ENCODE measurements around the gene CFAP77. TPM values are rescaled to one million over a fixed set of nuclear protein-coding genes. Genes with fewer than 3 reads are reported as not detected.

CFAP77 gene
- total RNA-seq, 1 experiment from 2014 or later: 0.11 TPM

DNA sequence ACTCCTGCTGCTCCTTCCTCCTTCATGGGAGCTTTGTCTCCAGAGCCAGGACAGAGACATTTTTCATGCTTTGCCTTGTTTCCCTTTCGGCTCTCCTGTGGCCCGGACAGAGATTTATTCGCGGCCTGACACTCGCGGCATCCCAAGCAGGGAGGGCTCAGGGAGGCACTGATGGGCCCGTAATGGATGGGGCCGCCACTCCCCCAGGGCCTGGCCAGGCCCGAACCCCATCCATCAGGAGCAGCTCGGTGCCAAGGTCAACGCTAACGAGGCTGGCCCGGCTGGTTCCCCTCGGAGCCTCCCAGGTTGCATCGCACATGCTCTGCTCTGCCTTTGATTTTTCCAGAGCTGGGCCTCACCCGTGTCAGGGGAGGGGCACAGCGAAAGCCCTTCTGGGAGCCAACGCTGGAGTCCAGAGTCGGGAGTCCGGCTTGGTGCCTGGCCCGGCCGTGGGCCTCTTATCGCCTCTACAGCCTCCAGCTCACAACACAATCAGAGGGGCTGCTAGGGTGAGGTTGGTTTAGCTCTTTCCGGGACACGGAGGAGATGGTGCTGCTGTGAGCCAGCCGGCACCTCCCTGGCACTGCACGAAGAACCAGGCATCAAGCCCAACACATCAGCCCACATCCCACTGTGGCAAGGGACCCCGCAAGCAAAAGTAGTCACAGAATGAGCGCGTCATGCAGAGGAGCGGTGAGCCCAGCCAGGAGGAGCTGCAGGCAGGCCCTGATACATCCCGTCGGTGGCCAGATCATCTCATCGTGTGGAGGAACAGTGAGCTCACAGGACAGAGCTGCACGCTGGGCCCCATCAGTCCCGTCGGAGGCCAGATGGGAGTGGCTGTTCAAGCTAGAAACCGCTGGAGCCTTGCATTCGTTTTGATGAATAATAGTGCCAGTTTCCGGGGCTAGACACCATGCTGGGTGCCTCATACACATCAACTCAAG is 100.2 kb downstream of the CFAP77 start:
- Histone ChIP-seq H3K9ac (ENCODE audit: low read length) (no peak overlapping the region), H3K4me1 (ENCODE audit: insufficient read depth, low read length) (no peaks in the 10 kb centered on the region), H3K79me2 (ENCODE audit: low read length) (no peaks in the 10 kb centered on the region), H3F3A (ENCODE audit: low read length, unreplicated experiment) (no peaks in the 10 kb centered on the region), H3K27me3 (ENCODE audit: low read length) (peaks cover 5% of the 10 kb centered on the region), H2AFZ (ENCODE audit: low read length) (no peak overlapping the region), H3K36me3 (ENCODE audit: low read depth, low read length) (no peaks in the 10 kb centered on the region), H3K9me3 (ENCODE audit: low read length) (no peaks in the 10 kb centered on the region), H3K27ac (ENCODE audit: low read length) (no peak overlapping the region), H3K9me2 (replicated peaks; ENCODE audit: low read length) (no peaks in the 10 kb centered on the region), H3K4me2 (ENCODE audit: low read length) (no peak overlapping the region), H3K4me3 (ENCODE audit: low read length) (no peak overlapping the region), H4K20me1 (ENCODE audit: low read length) (no peaks in the 10 kb centered on the region)
- ChIA-PET POLR2A (ENCODE audit: unreplicated experiment) (no interaction called here), CTCF (interaction anchor here (0.6 kb wide), 1 partner anchor 63 kb away, joined by 3 read pairs; no protein-coding TSS in a partner anchor)
- DNase-seq (no peak), ATAC-seq (no peak)
- no peak for TF ChIP-seq EZH2 (IDR thresholded peaks at IDR 0.05; ENCODE audit: low read length, unreplicated experiment)
- no peak for TF ChIP-seq EZH2phosphoT487 (IDR thresholded peaks at IDR 0.05; ENCODE audit: borderline replicate concordance, low read length)
- no peak for TF ChIP-seq CTCF (conservative IDR thresholded peaks at IDR 0.05; ENCODE audit: low read depth, low read length)
- intact Hi-C loops (cut with micrococcal nuclease): loop anchor here (5.0 kb wide), 1 partner anchor 392 kb away; no protein-coding TSS in a partner anchor
- BruUV-seq (replicated peaks): no TSS peak

DNA sequence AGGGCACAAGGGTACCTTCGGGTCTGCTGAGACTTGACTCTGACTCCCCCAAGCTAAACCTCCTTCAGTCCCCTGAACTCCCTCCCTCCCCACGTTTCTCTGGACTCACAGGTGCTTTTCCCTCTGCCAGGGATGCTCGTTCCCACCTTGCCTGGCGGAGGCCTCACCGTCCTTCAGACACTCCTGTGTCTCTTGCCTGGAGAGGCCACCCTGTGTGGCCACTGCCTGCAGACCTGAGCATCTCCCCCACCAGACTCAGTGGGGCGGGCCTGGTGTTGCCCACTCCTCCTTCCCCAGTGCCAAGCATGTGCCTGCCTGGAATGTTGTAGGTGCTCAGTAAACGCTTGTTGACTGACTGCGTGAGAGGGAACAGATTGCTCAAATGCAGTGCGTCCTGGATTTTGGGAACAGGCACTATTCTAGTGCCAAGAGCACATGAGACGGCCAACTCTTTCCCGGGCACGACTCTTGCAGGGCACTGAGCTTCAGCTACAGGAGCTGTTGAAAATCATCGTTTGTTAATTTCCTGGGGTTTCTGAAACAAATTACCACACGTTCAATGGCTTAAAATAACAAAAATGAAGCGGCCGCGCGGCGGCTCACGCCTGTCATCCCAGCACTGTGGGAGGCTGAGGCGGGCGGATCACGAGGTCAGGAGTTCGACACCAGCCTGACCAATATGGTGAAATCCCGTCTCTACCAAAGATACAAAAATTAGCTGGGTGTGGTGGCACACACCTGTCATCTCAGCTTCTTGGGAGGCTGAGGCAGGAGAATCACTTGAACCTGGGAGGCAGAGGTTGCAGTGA is 101.4 kb downstream of the CFAP77 start:
- no peaks in the 10 kb centered on the region for H3K79me2 ChIP-seq (ENCODE audit: low read length)
- ATAC-seq: no peak
- CTCF ChIA-PET: interaction anchor here (0.6 kb wide), 1 partner anchor 62 kb away, joined by 3 read pairs; no protein-coding TSS in a partner anchor
- H3K9ac ChIP-seq (ENCODE audit: low read length): no peak overlapping the region
- no peaks in the 10 kb centered on the region for H3K4me1 ChIP-seq (ENCODE audit: insufficient read depth, low read length)
- intact Hi-C loops (cut with micrococcal nuclease): no loop called here
- no peaks in the 10 kb centered on the region for H3F3A ChIP-seq (ENCODE audit: low read length, unreplicated experiment)
- no peak overlapping the region for H3K4me3 ChIP-seq (ENCODE audit: low read length)
- no peak overlapping the region for H3K27ac ChIP-seq (ENCODE audit: low read length)
- H3K4me2 ChIP-seq (ENCODE audit: low read length): no peak overlapping the region
- no peak for DNase-seq
- TF ChIP-seq CTCF (conservative IDR thresholded peaks at IDR 0.05; ENCODE audit: low read depth, low read length): no peak
- no peak for TF ChIP-seq EZH2phosphoT487 (IDR thresholded peaks at IDR 0.05; ENCODE audit: borderline replicate concordance, low read length)
- no peak for TF ChIP-seq EZH2 (IDR thresholded peaks at IDR 0.05; ENCODE audit: low read length, unreplicated experiment)
- POLR2A ChIA-PET (ENCODE audit: unreplicated experiment): no interaction called here
- H3K9me3 ChIP-seq (ENCODE audit: low read length): no peaks in the 10 kb centered on the region
- no peaks in the 10 kb centered on the region for H4K20me1 ChIP-seq (ENCODE audit: low read length)
- no peak overlapping the region for H2AFZ ChIP-seq (ENCODE audit: low read length)
- no TSS peak for BruUV-seq (replicated peaks)
- no peaks in the 10 kb centered on the region for H3K27me3 ChIP-seq (ENCODE audit: low read length)
- no peaks in the 10 kb centered on the region for H3K9me2 ChIP-seq (replicated peaks; ENCODE audit: low read length)
- no peaks in the 10 kb centered on the region for H3K36me3 ChIP-seq (ENCODE audit: low read depth, low read length)

Measured in PC-3 (cell line).